GM23338 (cell line): ENCODE measurements around the gene GTSE1. TPM values are rescaled to one million over a fixed set of nuclear protein-coding genes. Genes with fewer than 3 reads are reported as not detected.

Source experiments
- ATAC-seq: fragments of 200-7000 bp; cut with Tn5 transposase; 3 replicates; pipeline ENCODE4 v1.9.1; 2020
- DNase-seq: peaks from one replicate; pipeline ENCODE4 v3.0.0-alpha.2; 2015; ENCODE audit warnings: low spot score
- H2AFZ ChIP-seq: fragments of 200-600 bp; sonication (generic); 2 replicates; pipeline ENCODE4 v1.8.0; 2016; ENCODE audit warnings: antibody characterized with exemption, mild to moderate bottlenecking, moderate library complexity
- H3F3A ChIP-seq: fragments of 200-600 bp; sonication (generic); replicated peaks from 2 replicates; pipeline ENCODE4 v1.8.0; 2017; ENCODE audit warnings: antibody characterized with exemption, mixed run types, low read depth
- H3K27ac ChIP-seq: fragments of 200-600 bp; sonication (generic); 2 replicates; pipeline ENCODE4 v1.6.1; 2016; ENCODE audit warnings: low read depth
- H3K27me3 ChIP-seq: fragments of 200-600 bp; sonication (generic); 2 replicates; pipeline ENCODE4 v1.8.0; 2016; ENCODE audit warnings: mild to moderate bottlenecking, mixed run types, moderate library complexity; ENCODE audit not compliant: insufficient read depth
- H3K36me3 ChIP-seq: fragments of 200-600 bp; sonication (generic); 2 replicates; pipeline ENCODE4 v1.8.0; 2016; ENCODE audit warnings: mild to moderate bottlenecking; ENCODE audit not compliant: insufficient read depth
- H3K4me1 ChIP-seq: fragments of 200-600 bp; sonication (generic); 2 replicates; pipeline ENCODE4 v1.8.0; 2016; ENCODE audit warnings: mild to moderate bottlenecking, moderate library complexity; ENCODE audit not compliant: insufficient read depth
- H3K4me2 ChIP-seq: fragments of 200-600 bp; sonication (generic); 2 replicates; pipeline ENCODE4 v1.7.1; 2017; ENCODE audit warnings: mixed run types
- H3K4me3 ChIP-seq: fragments of 200-600 bp; sonication (generic); 2 replicates; pipeline ENCODE4 v1.6.1; 2016; ENCODE audit warnings: mixed run types
- H3K79me2 ChIP-seq: fragments of 200-600 bp; sonication (generic); replicated peaks from 2 replicates; pipeline ENCODE4 v1.8.0; 2017; ENCODE audit warnings: mild to moderate bottlenecking; ENCODE audit not compliant: insufficient read depth
- H3K9me2 ChIP-seq: fragments of 200-600 bp; sonication (generic); 2 replicates; pipeline ENCODE4 v1.8.0; 2017; ENCODE audit not compliant: insufficient read depth
- H4K20me1 ChIP-seq: fragments of 200-600 bp; sonication (generic); replicated peaks from 2 replicates; pipeline ENCODE4 v1.8.0; 2017; ENCODE audit warnings: mild to moderate bottlenecking; ENCODE audit not compliant: insufficient read depth
- H3K27ac Mint-ChIP-seq: 2 replicates; pipeline ENCODE4 v1.8.0; 2020; ENCODE audit warnings: inconsistent platforms, mild to moderate bottlenecking, moderate library complexity, mixed read lengths
- H3K27me3 Mint-ChIP-seq: 3 replicates; pipeline ENCODE4 v1.8.0; 2022; ENCODE audit warnings: low read depth, mild to moderate bottlenecking, moderate library complexity, mixed read lengths, inconsistent platforms; ENCODE audit not compliant: insufficient read depth, poor library complexity
- H3K36me3 Mint-ChIP-seq: 3 replicates; pipeline ENCODE4 v1.8.0; 2021; ENCODE audit warnings: low read depth, mild to moderate bottlenecking, inconsistent platforms, moderate library complexity, mixed read lengths
- H3K4me1 Mint-ChIP-seq: 3 replicates; pipeline ENCODE4 v1.8.0; 2020; ENCODE audit warnings: mild to moderate bottlenecking, inconsistent platforms, mixed read lengths
- H3K4me3 Mint-ChIP-seq: 3 replicates; pipeline ENCODE4 v1.8.0; 2021; ENCODE audit warnings: moderate library complexity, mild to moderate bottlenecking, inconsistent platforms, mixed read lengths
- H3K9me3 Mint-ChIP-seq: 3 replicates; pipeline ENCODE4 v1.8.0; 2020; ENCODE audit warnings: moderate library complexity, mild to moderate bottlenecking, inconsistent platforms, mixed read lengths
- EZH2phosphoT487 ChIP-seq: fragments of 200-600 bp; sonication (generic); IDR thresholded peaks from one replicate; pipeline ENCODE4 v1.8.1; 2018; ENCODE audit warnings: antibody characterized with exemption; ENCODE audit not compliant: unreplicated experiment
- JUNB ChIP-seq: IDR thresholded peaks from one replicate; pipeline ENCODE4 v1.6.1; 2016; ENCODE audit warnings: antibody characterized with exemption; ENCODE audit not compliant: unreplicated experiment
- REST ChIP-seq: IDR thresholded peaks from one replicate; pipeline ENCODE4 v1.6.1; 2018; ENCODE audit warnings: antibody characterized with exemption; ENCODE audit not compliant: unreplicated experiment
- STAT1 ChIP-seq: IDR thresholded peaks from one replicate; pipeline ENCODE4 v1.6.1; 2016; ENCODE audit warnings: antibody characterized with exemption; ENCODE audit not compliant: unreplicated experiment
- ZNF114 ChIP-seq: fragments of 250-450 bp; sonication (Bioruptor Pico); IDR thresholded peaks from 2 replicates; pipeline ENCODE4 v1.5.0; 2020; ENCODE audit warnings: mild to moderate bottlenecking, moderate library complexity
- polyA plus RNA-seq: library from polyadenylated mRNA; unstranded; fragments of >200 nt; fragmentation: Nextera tagmentation; extraction: Ambion mirVana; gene quantifications from 2 replicates; pipeline ENCODE4 v1.2.1, GENCODE V29; 2016
- total RNA-seq: library from RNA; depleted of rRNA; stranded (reverse); fragments of >200 nt; shearing (Covaris generic); gene quantifications from 2 replicates; pipeline ENCODE4 v1.2.3, GENCODE V29; 2014
- TF ChIP-seq, protein P1 (sequence below), 2 experiments: fragments of 200-600 bp in 1 of 2; sonication (generic) in 1 of 2; conservative IDR thresholded peaks; 2 replicates each; pipeline versions ENCODE4 v1.5.1 to v1.6.1; 2016 to 2017; ENCODE audit warnings: antibody characterized with exemption in 2 of 2, low read depth in 2 of 2, mild to moderate bottlenecking in 2 of 2, moderate library complexity in 1 of 2
- TF ChIP-seq, protein P2 (sequence below): fragments of 250-450 bp; sonication (Bioruptor Pico); IDR thresholded peaks from 2 replicates; pipeline ENCODE4 v1.5.0; 2020; ENCODE audit warnings: mild to moderate bottlenecking, moderate library complexity

Gene GTSE1
- total and polyA plus RNA-seq, 2 experiments from 2014 or later = 26.3 to 28.6 TPM

GRCh38 chr22:46352691-46353386 is 56.2 kb downstream of the GTSE1 start:
- peaks cover 4% of the 10 kb centered on the region for H4K20me1 ChIP-seq
- H3K27ac Mint-ChIP-seq = no peak overlapping the region
- H3K9me3 Mint-ChIP-seq = no peaks in the 10 kb centered on the region; the same call in 2 of the 3 replicates
- H3K79me2 ChIP-seq = no peaks in the 10 kb centered on the region
- peaks cover 8% of the 10 kb centered on the region for H3K27me3 Mint-ChIP-seq
- H3K4me1 ChIP-seq = no peaks in the 10 kb centered on the region
- no peak overlapping the region for H3K4me2 ChIP-seq
- no peak for ATAC-seq
- H3K27ac ChIP-seq = no peak overlapping the region
- H3K27me3 ChIP-seq = no peaks in the 10 kb centered on the region
- peaks cover 65% of the 10 kb centered on the region for H3K36me3 Mint-ChIP-seq
- no peak overlapping the region for H2AFZ ChIP-seq
- TF ChIP-seq REST (no peak), STAT1 (no peak), EZH2phosphoT487 (no peak), JUNB (no peak), ZNF114 (no peak)
- TF ChIP-seq, protein P1, sequence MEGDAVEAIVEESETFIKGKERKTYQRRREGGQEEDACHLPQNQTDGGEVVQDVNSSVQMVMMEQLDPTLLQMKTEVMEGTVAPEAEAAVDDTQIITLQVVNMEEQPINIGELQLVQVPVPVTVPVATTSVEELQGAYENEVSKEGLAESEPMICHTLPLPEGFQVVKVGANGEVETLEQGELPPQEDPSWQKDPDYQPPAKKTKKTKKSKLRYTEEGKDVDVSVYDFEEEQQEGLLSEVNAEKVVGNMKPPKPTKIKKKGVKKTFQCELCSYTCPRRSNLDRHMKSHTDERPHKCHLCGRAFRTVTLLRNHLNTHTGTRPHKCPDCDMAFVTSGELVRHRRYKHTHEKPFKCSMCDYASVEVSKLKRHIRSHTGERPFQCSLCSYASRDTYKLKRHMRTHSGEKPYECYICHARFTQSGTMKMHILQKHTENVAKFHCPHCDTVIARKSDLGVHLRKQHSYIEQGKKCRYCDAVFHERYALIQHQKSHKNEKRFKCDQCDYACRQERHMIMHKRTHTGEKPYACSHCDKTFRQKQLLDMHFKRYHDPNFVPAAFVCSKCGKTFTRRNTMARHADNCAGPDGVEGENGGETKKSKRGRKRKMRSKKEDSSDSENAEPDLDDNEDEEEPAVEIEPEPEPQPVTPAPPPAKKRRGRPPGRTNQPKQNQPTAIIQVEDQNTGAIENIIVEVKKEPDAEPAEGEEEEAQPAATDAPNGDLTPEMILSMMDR (conservative IDR thresholded peaks at IDR 0.05; ENCODE audit: low read depth in 2 of 2) = no peak
- H3K9me2 ChIP-seq = no peaks in the 10 kb centered on the region
- no peak overlapping the region for H3K4me3 ChIP-seq
- H3K4me1 Mint-ChIP-seq = no peaks in the 10 kb centered on the region
- H3K36me3 ChIP-seq = peaks cover 11% of the 10 kb centered on the region; the same call in 1 of the 2 replicates
- H3K4me3 Mint-ChIP-seq = no peak overlapping the region
- peaks cover 4% of the 10 kb centered on the region; the same call in 1 of the 2 replicates for H3F3A ChIP-seq
- DNase-seq = no peak

- H3K4me2 ChIP-seq = no peak overlapping the region
- peaks cover 4% of the 10 kb centered on the region for H4K20me1 ChIP-seq
- no peak overlapping the region for H3K27ac ChIP-seq
- Mint-ChIP-seq H3K27ac (no peak overlapping the region), H3K27me3 (peaks cover 8% of the 10 kb centered on the region), H3K9me3 (no peaks in the 10 kb centered on the region; the same call in 2 of the 3 replicates), H3K4me1 (no peaks in the 10 kb centered on the region), H3K36me3 (peaks cover 57% of the 10 kb centered on the region), H3K4me3 (no peak overlapping the region)
- no peaks in the 10 kb centered on the region for H3K9me2 ChIP-seq
- H3K27me3 ChIP-seq = no peaks in the 10 kb centered on the region
- H2AFZ ChIP-seq = no peak overlapping the region
- H3K4me3 ChIP-seq = no peak overlapping the region
- peaks cover 4% of the 10 kb centered on the region; the same call in 1 of the 2 replicates for H3F3A ChIP-seq
- DNase-seq (no peak), ATAC-seq (no peak)
- no peaks in the 10 kb centered on the region for H3K79me2 ChIP-seq
- no peaks in the 10 kb centered on the region for H3K4me1 ChIP-seq
- H3K36me3 ChIP-seq = peaks cover 11% of the 10 kb centered on the region; the same call in 1 of the 2 replicates
- TF ChIP-seq JUNB = no peak
- TF ChIP-seq, protein P2, sequence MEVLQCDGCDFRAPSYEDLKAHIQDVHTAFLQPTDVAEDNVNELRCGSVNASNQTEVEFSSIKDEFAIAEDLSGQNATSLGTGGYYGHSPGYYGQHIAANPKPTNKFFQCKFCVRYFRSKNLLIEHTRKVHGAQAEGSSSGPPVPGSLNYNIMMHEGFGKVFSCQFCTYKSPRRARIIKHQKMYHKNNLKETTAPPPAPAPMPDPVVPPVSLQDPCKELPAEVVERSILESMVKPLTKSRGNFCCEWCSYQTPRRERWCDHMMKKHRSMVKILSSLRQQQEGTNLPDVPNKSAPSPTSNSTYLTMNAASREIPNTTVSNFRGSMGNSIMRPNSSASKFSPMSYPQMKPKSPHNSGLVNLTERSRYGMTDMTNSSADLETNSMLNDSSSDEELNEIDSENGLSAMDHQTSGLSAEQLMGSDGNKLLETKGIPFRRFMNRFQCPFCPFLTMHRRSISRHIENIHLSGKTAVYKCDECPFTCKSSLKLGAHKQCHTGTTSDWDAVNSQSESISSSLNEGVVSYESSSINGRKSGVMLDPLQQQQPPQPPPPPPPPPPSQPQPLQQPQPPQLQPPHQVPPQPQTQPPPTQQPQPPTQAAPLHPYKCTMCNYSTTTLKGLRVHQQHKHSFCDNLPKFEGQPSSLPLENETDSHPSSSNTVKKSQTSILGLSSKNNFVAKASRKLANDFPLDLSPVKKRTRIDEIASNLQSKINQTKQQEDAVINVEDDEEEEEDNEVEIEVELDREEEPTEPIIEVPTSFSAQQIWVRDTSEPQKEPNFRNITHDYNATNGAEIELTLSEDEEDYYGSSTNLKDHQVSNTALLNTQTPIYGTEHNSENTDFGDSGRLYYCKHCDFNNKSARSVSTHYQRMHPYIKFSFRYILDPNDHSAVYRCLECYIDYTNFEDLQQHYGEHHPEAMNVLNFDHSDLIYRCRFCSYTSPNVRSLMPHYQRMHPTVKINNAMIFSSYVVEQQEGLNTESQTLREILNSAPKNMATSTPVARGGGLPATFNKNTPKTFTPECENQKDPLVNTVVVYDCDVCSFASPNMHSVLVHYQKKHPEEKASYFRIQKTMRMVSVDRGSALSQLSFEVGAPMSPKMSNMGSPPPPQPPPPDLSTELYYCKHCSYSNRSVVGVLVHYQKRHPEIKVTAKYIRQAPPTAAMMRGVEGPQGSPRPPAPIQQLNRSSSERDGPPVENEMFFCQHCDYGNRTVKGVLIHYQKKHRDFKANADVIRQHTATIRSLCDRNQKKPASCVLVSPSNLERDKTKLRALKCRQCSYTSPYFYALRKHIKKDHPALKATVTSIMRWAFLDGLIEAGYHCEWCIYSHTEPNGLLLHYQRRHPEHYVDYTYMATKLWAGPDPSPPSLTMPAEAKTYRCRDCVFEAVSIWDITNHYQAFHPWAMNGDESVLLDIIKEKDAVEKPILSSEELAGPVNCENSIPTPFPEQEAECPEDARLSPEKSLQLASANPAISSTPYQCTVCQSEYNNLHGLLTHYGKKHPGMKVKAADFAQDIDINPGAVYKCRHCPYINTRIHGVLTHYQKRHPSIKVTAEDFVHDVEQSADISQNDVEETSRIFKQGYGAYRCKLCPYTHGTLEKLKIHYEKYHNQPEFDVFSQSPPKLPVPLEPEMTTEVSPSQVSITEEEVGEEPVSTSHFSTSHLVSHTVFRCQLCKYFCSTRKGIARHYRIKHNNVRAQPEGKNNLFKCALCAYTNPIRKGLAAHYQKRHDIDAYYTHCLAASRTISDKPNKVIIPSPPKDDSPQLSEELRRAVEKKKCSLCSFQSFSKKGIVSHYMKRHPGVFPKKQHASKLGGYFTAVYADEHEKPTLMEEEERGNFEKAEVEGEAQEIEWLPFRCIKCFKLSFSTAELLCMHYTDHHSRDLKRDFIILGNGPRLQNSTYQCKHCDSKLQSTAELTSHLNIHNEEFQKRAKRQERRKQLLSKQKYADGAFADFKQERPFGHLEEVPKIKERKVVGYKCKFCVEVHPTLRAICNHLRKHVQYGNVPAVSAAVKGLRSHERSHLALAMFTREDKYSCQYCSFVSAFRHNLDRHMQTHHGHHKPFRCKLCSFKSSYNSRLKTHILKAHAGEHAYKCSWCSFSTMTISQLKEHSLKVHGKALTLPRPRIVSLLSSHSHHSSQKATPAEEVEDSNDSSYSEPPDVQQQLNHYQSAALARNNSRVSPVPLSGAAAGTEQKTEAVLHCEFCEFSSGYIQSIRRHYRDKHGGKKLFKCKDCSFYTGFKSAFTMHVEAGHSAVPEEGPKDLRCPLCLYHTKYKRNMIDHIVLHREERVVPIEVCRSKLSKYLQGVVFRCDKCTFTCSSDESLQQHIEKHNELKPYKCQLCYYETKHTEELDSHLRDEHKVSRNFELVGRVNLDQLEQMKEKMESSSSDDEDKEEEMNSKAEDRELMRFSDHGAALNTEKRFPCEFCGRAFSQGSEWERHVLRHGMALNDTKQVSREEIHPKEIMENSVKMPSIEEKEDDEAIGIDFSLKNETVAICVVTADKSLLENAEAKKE (CRISPR knock-in tag) = no peak
Measured at GRCh38 chr22:46353483-46354105, 56.9 kb downstream of the GTSE1 start.
